MCF 10A (cell line): Measurements from ENCODE around the gene ADAMTS2. TPM values are rescaled to one million over a fixed set of nuclear protein-coding genes. Genes with fewer than 3 reads are reported as not detected.

ENCODE experiments used
- BruUV-seq: library from RNA; stranded (reverse); fragments of 400-500 nt; replicated peaks from 2 replicates; lab custom pipeline; 2021; lab: Mats Ljungman, UMichigan
- CTCF ChIA-PET: fragments of 300-600 bp; sonication (Branson Sonifier 250); formaldehyde crosslinking; extraction: SDS; loops from one replicate; lab custom pipeline; 2021; ENCODE audit warnings: antibody characterized with exemption, inconsistent platforms; lab: Yijun Ruan, JAX
- POLR2A ChIA-PET: fragments of 300-600, 350-650 bp; sonication (Branson Sonifier 250); formaldehyde crosslinking; extraction: SDS; loops from one replicate; lab custom pipeline; 2020; ENCODE audit warnings: antibody characterized with exemption, inconsistent platforms; lab: Yijun Ruan, JAX
- DNase-seq: peaks from one replicate; pipeline ENCODE4 v3.0.0-alpha.2; 2018; ENCODE audit not compliant: unreplicated experiment
- H3K27ac Mint-ChIP-seq: one replicate; pipeline ENCODE4 v1.8.0; 2022; ENCODE audit warnings: mild to moderate bottlenecking, low read depth, mixed read lengths; ENCODE audit not compliant: unreplicated experiment
- H3K27me3 Mint-ChIP-seq: one replicate; pipeline ENCODE4 v1.8.0; 2022; ENCODE audit warnings: mixed read lengths; ENCODE audit not compliant: insufficient read depth, unreplicated experiment
- H3K36me3 Mint-ChIP-seq: one replicate; pipeline ENCODE4 v1.8.0; 2022; ENCODE audit warnings: mild to moderate bottlenecking, moderate library complexity, mixed read lengths; ENCODE audit not compliant: insufficient read depth, unreplicated experiment
- H3K4me1 Mint-ChIP-seq: one replicate; pipeline ENCODE4 v1.8.0; 2022; ENCODE audit warnings: mixed read lengths; ENCODE audit not compliant: insufficient read depth, unreplicated experiment
- H3K4me3 Mint-ChIP-seq: one replicate; pipeline ENCODE4 v1.8.0; 2022; ENCODE audit warnings: mild to moderate bottlenecking, moderate library complexity, mixed read lengths; ENCODE audit not compliant: unreplicated experiment
- H3K9me3 Mint-ChIP-seq: one replicate; pipeline ENCODE4 v1.8.0; 2022; ENCODE audit warnings: mixed read lengths; ENCODE audit not compliant: unreplicated experiment
- CTCF ChIP-seq: fragments of 200-600 bp; IDR thresholded peaks from one replicate; pipeline ENCODE4 v1.8.0; 2022; ENCODE audit warnings: antibody characterized with exemption, mild to moderate bottlenecking; ENCODE audit not compliant: unreplicated experiment
- intact Hi-C: fragments of 100-400 bp; cut with micrococcal nuclease; formaldehyde crosslinking; loops from 2 replicates; pipeline ENCODE4 v1.14.1; 2022
- total RNA-seq: library from RNA; stranded (reverse); gene quantifications from 2 replicates; pipeline ENCODE4 v1.2.3, GENCODE V29; 2022

Gene ADAMTS2
- total RNA-seq, 1 experiment from 2014 or later = not detected

GRCh38 chr5:179131321-179131835, 213.9 kb downstream of the ADAMTS2 start:
- CTCF ChIA-PET = no interaction called here
- no TSS peak for BruUV-seq

GRCh38 chr5:179130101-179130681, 215.1 kb downstream of the ADAMTS2 start:
- intact Hi-C loops = no loop called here
- Mint-ChIP-seq H3K4me1 (peaks cover 4% of the 10 kb centered on the region), H3K27me3 (no peaks in the 10 kb centered on the region), H3K4me3 (no peak overlapping the region), H3K9me3 (peaks cover 31% of the 10 kb centered on the region), H3K36me3 (no peaks in the 10 kb centered on the region), H3K27ac (no peak overlapping the region)
- POLR2A ChIA-PET = no interaction called here
- CTCF ChIA-PET = interaction anchor here (0.6 kb wide), 1 partner anchor 240 kb away, joined by 3 read pairs; no protein-coding TSS in a partner anchor
- no peak for DNase-seq
- no peak for TF ChIP-seq CTCF
- no TSS peak for BruUV-seq

More at GRCh38 chr5:179131321-179131835, 213.9 kb downstream of the ADAMTS2 start:
- POLR2A ChIA-PET = interaction anchor here (0.7 kb wide), 1 partner anchor 38 kb away, joined by 3 read pairs; no protein-coding TSS in a partner anchor
- Mint-ChIP-seq H3K4me1 (peaks cover 4% of the 10 kb centered on the region), H3K9me3 (peaks cover 26% of the 10 kb centered on the region), H3K36me3 (no peaks in the 10 kb centered on the region), H3K27ac (no peak overlapping the region), H3K4me3 (no peak overlapping the region), H3K27me3 (no peaks in the 10 kb centered on the region)
- no peak for DNase-seq
- no peak for TF ChIP-seq CTCF
- intact Hi-C loops = no loop called here

GRCh38 chr5:179129607-179130071, 215.6 kb downstream of the ADAMTS2 start:
- no peak for DNase-seq

More at GRCh38 chr5:179129607-179130071, 215.6 kb downstream of the ADAMTS2 start:
- no peak for TF ChIP-seq CTCF
- no peak overlapping the region for H3K27ac Mint-ChIP-seq
- CTCF ChIA-PET = interaction anchor here (0.6 kb wide), 1 partner anchor 241 kb away, joined by 3 read pairs; no protein-coding TSS in a partner anchor
- H3K9me3 Mint-ChIP-seq = peaks cover 31% of the 10 kb centered on the region
- no peak overlapping the region for H3K4me3 Mint-ChIP-seq
- intact Hi-C loops = no loop called here
- POLR2A ChIA-PET = no interaction called here
- no peaks in the 10 kb centered on the region for H3K27me3 Mint-ChIP-seq
- no peaks in the 10 kb centered on the region for H3K36me3 Mint-ChIP-seq
- BruUV-seq = no TSS peak
- peaks cover 4% of the 10 kb centered on the region for H3K4me1 Mint-ChIP-seq
